CD14-positive monocyte (primary cell): ENCODE results near the gene COPE. TPM values are rescaled to one million over a fixed set of nuclear protein-coding genes. Genes with fewer than 3 reads are reported as not detected.
A peak's percentile ranks its signal among the peaks of the same experiment; 100 is the strongest.

Experiments used
- DNase-seq, 3 donors: peaks; one replicate each; pipeline ENCODE4 v3.0.0-alpha.2; 2011 to 2022
- H2AFZ ChIP-seq: 2 replicates; pipeline ENCODE4 v1.6.0; 2012; ENCODE audit warnings: mild to moderate bottlenecking, low read depth, low read length, inconsistent platforms; ENCODE audit not compliant: insufficient read depth, poor library complexity, severe bottlenecking
- H3K27ac ChIP-seq, 2 donors: 1 replicate in 1 of 2; 2 replicates in 1 of 2; pipeline ENCODE4 v1.5.1; 2012 to 2013; ENCODE audit warnings: low read length in 2 of 2, control low read depth in 1 of 2, inconsistent platforms in 1 of 2, low read depth in 1 of 2, mild to moderate bottlenecking in 1 of 2
- H3K27me3 ChIP-seq, 2 donors: one replicate each; pipeline versions ENCODE4 v1.6.0 to v1.6.1; 2011 to 2013; ENCODE audit warnings: low read length in 2 of 2; ENCODE audit not compliant: control insufficient read depth in 2 of 2, insufficient read depth in 2 of 2
- H3K36me3 ChIP-seq, 2 donors: replicated peaks in 1 of 2; 1 replicate in 1 of 2; 2 replicates in 1 of 2; pipeline versions ENCODE4 v1.5.1 to v1.6.1; 2012 to 2013; ENCODE audit warnings: low read length in 2 of 2, control low read depth in 1 of 2, inconsistent platforms in 1 of 2, mild to moderate bottlenecking in 1 of 2; ENCODE audit not compliant: insufficient read depth in 2 of 2, control insufficient read depth in 1 of 2
- H3K4me1 ChIP-seq, 2 donors: 1 replicate in 1 of 2; 2 replicates in 1 of 2; pipeline versions ENCODE4 v1.5.1 to v1.6.1; 2012 to 2013; ENCODE audit warnings: low read length in 2 of 2, control low read depth in 1 of 2, inconsistent platforms in 1 of 2, mild to moderate bottlenecking in 1 of 2, moderate library complexity in 1 of 2; ENCODE audit not compliant: insufficient read depth in 2 of 2, control insufficient read depth in 1 of 2
- H3K4me2 ChIP-seq: replicated peaks from 2 replicates; pipeline ENCODE3; 2012; ENCODE audit warnings: low read length, moderate library complexity, mild to moderate bottlenecking; ENCODE audit not compliant: poor library complexity, severe bottlenecking; ENCODE audit errors: extremely low read depth
- H3K4me3 ChIP-seq, 3 experiments: fragments of 200-600 bp in 1 of 3; sonication (generic) in 1 of 3; replicated peaks in 1 of 3; 1 replicate in 2 of 3; 2 replicates in 1 of 3; pipeline ENCODE4 v1.5.1; 2011 to 2013; ENCODE audit warnings: low read length in 3 of 3, mild to moderate bottlenecking in 3 of 3, control low read depth in 2 of 3, low read depth in 2 of 3, inconsistent platforms in 1 of 3, moderate library complexity in 1 of 3
- H3K79me2 ChIP-seq: 2 replicates; pipeline ENCODE4 v1.6.0; 2012; ENCODE audit warnings: mild to moderate bottlenecking, control low read depth, inconsistent platforms, low read length, moderate library complexity; ENCODE audit not compliant: insufficient read depth
- H3K9ac ChIP-seq: 2 replicates; pipeline ENCODE4 v1.6.0; 2017; ENCODE audit warnings: low read length, mild to moderate bottlenecking; ENCODE audit not compliant: insufficient read depth, poor library complexity, severe bottlenecking
- H3K9me3 ChIP-seq, 2 donors: replicated peaks in 1 of 2; 1 replicate in 1 of 2; 2 replicates in 1 of 2; pipeline versions ENCODE4 v1.5.1 to v1.6.1; 2012 to 2013; ENCODE audit warnings: low read length in 2 of 2, control low read depth in 1 of 2; ENCODE audit not compliant: control insufficient read depth in 1 of 2, insufficient read depth in 1 of 2
- H4K20me1 ChIP-seq: 2 replicates; pipeline ENCODE4 v1.6.0; 2012; ENCODE audit warnings: mild to moderate bottlenecking, low read length, control low read depth, moderate library complexity; ENCODE audit not compliant: insufficient read depth
- H3K27ac Mint-ChIP-seq, 7 donors: one replicate each; pipeline ENCODE4 v1.8.0; 2020; ENCODE audit warnings: mild to moderate bottlenecking in 7 of 7, mixed read lengths in 7 of 7, moderate library complexity in 6 of 7, inconsistent platforms in 2 of 7
- H3K27me3 Mint-ChIP-seq, 3 donors: one replicate each; pipeline ENCODE4 v1.8.0; 2021 to 2022; ENCODE audit warnings: low read depth in 3 of 3, mild to moderate bottlenecking in 3 of 3, mixed read lengths in 3 of 3, moderate library complexity in 3 of 3, inconsistent platforms in 1 of 3
- H3K36me3 Mint-ChIP-seq, 2 donors: one replicate each; pipeline ENCODE4 v1.8.0; 2020; ENCODE audit warnings: mixed read lengths in 2 of 2, inconsistent platforms in 1 of 2, mild to moderate bottlenecking in 1 of 2
- H3K4me1 Mint-ChIP-seq: one replicate; pipeline ENCODE4 v1.8.0; 2020; ENCODE audit warnings: mild to moderate bottlenecking, mixed read lengths
- H3K4me3 Mint-ChIP-seq, 2 donors: one replicate each; pipeline ENCODE4 v1.8.0; 2020; ENCODE audit warnings: mild to moderate bottlenecking in 2 of 2, mixed read lengths in 2 of 2, moderate library complexity in 1 of 2
- H3K9me3 Mint-ChIP-seq, 7 donors: one replicate each; pipeline ENCODE4 v1.8.0; 2020 to 2022; ENCODE audit warnings: mixed read lengths in 7 of 7, mild to moderate bottlenecking in 6 of 7, moderate library complexity in 6 of 7, inconsistent platforms in 2 of 7
- WGBS: methylation state at CpG from one replicate; pipeline ENCODE4 v1.1.5; 2013; ENCODE audit warnings: missing lambda C conversion rate; ENCODE audit not compliant: insufficient coverage; 5-methylcytosine and 5-hydroxymethylcytosine counted together
- intact Hi-C, 2 donors: fragments of 100-400 bp; cut with micrococcal nuclease; formaldehyde crosslinking; loops; one replicate each; pipeline versions ENCODE4 v1.15.0 to v1.15.1; 2023
- polyA plus RNA-seq, 3 donors: library from polyadenylated mRNA; depleted of rRNA in 1 of 3; unstranded in 2 of 3; stranded (reverse) in 1 of 3; fragments of 300-500 nt in 2 of 3; fragments of >200 nt in 1 of 3; fragmentation: Illumina TruSeq in 2 of 3; gene quantifications; 1 replicate in 2 of 3; 2 replicates in 1 of 3; pipeline ENCODE4 v1.2.3, GENCODE V29; 2012 to 2021
- TF ChIP-seq, protein P1 (sequence below): fragments of 200-600 bp; IDR thresholded peaks from one replicate; pipeline ENCODE4 v1.8.0; 2022; ENCODE audit warnings: antibody characterized with exemption, mild to moderate bottlenecking

The COPE gene
- polyA plus RNA-seq, 3 donors = 331 to 345 (median 345) TPM

DNA sequence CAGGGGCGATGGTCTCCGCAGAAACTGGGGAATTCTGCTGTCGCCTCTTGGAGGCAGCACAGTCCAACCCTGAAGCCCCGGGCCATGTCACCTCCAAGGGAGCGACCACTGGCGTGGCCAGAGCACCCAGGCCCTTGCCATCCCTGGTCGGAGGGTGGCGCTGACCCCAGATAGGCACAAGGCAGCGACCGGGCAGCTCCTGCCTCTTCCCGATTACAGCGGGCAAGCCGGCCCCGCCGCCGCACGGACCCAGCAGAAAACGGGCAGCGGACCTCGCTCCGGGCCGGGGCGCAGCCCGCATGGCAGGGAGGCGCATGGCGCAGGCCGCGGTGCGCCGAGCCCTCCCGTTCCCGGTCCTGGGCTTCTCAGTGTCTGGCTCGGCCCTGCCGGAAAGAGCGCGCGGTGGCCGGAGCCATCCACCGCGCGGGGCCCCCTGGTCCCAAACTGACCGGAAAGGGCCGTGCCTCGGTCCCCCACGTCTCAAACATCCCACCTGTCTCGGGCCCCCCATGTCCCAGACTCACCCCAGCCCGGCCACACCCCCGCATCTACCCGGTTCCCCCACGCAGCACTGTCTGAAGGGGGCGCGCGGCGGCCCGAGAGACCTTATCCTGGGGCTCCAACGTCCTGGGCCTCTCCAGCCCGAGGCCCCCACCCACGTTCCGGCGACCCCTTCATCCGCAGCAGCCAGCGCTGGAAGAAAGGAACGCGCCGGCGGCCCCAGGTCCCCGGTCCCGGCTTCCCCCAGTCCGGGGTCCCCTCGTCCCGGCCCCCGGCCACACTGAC is 24.0 kb downstream of the COPE start:
- WGBS = under 1% methylated on average over 72 of the region's 72 CpGs
- Histone ChIP-seq H3K36me3 (peaks cover 14 to 15% of the 10 kb centered on the region in 2 donors), H3K4me2 (peak overlapping the region; percentile 68), H3K79me2 (no peaks in the 10 kb centered on the region), H4K20me1 (peaks cover 22% of the 10 kb centered on the region), H3K4me3 (peak overlapping the region in 1 of 3 experiments; percentile 59), H3K27ac (no peak overlapping the region), H3K27me3 (peaks cover 3 to 37% of the 10 kb centered on the region in 2 donors), H3K9ac (no peak overlapping the region), H2AFZ (no peak overlapping the region), H3K9me3 (peaks cover 0 to 5% of the 10 kb centered on the region in 2 donors), H3K4me1 (peaks cover 4 to 10% of the 10 kb centered on the region in 2 donors)
- peak; percentile 31 to 49 (median 31) for DNase-seq
- peaks cover 0 to 7% (median 4%) of the 10 kb centered on the region in 7 donors for H3K9me3 Mint-ChIP-seq
- peaks cover 18% of the 10 kb centered on the region in 2 donors for H3K36me3 Mint-ChIP-seq
- H3K4me3 Mint-ChIP-seq = peak overlapping the region; percentile 63 to 79
- intact Hi-C loops = no loop called here
- no peak overlapping the region for H3K27ac Mint-ChIP-seq
- TF ChIP-seq, protein P1, sequence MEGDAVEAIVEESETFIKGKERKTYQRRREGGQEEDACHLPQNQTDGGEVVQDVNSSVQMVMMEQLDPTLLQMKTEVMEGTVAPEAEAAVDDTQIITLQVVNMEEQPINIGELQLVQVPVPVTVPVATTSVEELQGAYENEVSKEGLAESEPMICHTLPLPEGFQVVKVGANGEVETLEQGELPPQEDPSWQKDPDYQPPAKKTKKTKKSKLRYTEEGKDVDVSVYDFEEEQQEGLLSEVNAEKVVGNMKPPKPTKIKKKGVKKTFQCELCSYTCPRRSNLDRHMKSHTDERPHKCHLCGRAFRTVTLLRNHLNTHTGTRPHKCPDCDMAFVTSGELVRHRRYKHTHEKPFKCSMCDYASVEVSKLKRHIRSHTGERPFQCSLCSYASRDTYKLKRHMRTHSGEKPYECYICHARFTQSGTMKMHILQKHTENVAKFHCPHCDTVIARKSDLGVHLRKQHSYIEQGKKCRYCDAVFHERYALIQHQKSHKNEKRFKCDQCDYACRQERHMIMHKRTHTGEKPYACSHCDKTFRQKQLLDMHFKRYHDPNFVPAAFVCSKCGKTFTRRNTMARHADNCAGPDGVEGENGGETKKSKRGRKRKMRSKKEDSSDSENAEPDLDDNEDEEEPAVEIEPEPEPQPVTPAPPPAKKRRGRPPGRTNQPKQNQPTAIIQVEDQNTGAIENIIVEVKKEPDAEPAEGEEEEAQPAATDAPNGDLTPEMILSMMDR = peak; percentile 49
- peaks cover 29 to 54% (median 42%) of the 10 kb centered on the region in 3 donors for H3K27me3 Mint-ChIP-seq
- peaks cover 14% of the 10 kb centered on the region for H3K4me1 Mint-ChIP-seq

DNA sequence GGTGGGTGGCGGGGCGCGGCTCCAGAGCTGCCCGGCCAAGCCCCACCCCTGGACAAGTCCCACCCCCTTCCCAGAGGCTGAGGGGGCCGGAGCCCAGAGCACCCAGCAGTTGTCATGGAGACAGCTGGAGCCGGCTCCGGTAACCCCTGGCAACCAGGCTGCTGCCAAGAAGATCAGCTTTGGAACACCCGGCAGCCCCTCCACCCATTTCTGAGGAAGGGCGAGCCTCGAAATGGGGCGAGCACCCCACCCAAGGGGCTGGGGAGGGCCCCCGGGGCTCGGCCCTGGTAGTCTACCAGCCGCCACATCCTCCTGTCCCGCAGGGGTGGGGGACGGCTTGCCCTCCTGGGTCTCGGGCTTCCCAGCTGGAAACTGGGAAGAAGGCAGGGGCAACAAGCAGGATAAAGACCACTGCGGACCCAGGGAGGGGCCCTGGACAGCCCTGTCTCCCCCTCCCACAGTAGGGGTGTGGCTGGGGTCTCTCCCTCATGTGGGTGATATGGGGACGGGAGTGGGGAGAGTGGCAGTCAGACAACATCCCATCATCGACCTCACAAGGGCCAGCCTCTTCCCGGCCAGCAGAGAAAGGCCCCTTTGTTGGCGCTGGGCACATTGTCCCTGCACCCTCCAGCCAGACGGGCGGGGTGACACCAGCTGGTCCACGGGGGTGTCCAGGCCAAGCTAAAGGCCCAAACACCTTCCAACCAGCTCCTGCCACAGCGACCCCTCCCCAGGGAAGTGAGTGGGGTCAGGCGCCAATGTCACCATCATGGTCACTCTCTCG is 24.7 kb downstream of the COPE start:
- H3K27me3 ChIP-seq = peaks cover 3 to 37% of the 10 kb centered on the region in 2 donors
- 11% methylated on average over 13 of the region's 28 CpGs for WGBS
- DNase-seq = no peak
- no peak overlapping the region for H2AFZ ChIP-seq
- H3K4me3 Mint-ChIP-seq = peak overlapping the region in 1 of 2 donors; percentile 74
- peaks cover 29 to 58% (median 44%) of the 10 kb centered on the region in 3 donors for H3K27me3 Mint-ChIP-seq
- peaks cover 14% of the 10 kb centered on the region for H3K4me1 Mint-ChIP-seq
- H4K20me1 ChIP-seq = peaks cover 14% of the 10 kb centered on the region
- no peak overlapping the region for H3K27ac Mint-ChIP-seq
- intact Hi-C loops = no loop called here
- no peak overlapping the region for H3K27ac ChIP-seq
- no peaks in the 10 kb centered on the region for H3K79me2 ChIP-seq
- H3K9me3 Mint-ChIP-seq = peaks cover 0 to 7% (median 4%) of the 10 kb centered on the region in 7 donors
- H3K9me3 ChIP-seq = peaks cover 0 to 5% of the 10 kb centered on the region in 2 donors
- peaks cover 7% of the 10 kb centered on the region in 2 donors for H3K36me3 ChIP-seq
- H3K4me2 ChIP-seq = peak overlapping the region; percentile 68
- TF ChIP-seq, protein P1 = no peak
- H3K4me1 ChIP-seq = peaks cover 4 to 10% of the 10 kb centered on the region in 2 donors
- H3K9ac ChIP-seq = no peak overlapping the region
- peak overlapping the region in 1 of 3 experiments; percentile 59 for H3K4me3 ChIP-seq
- H3K36me3 Mint-ChIP-seq = peaks cover 10% of the 10 kb centered on the region in 2 donors
